ENCODE data around the gene KDM3B. TPM values are rescaled to one million over a fixed set of nuclear protein-coding genes. Genes with fewer than 3 reads are reported as not detected.
"Not testable (repeated sequence)": the region's sequence is repeated elsewhere in the genome, so short reads cannot be mapped to it uniquely, and the experiment has no call there.

The KDM3B gene
- total RNA-seq, 2 donors from 2014 or later, result 29.7 to 42.3 TPM

- WGBS, 2 donors, result 62 to 68% methylated on average over 7 to 8 of the region's 8 CpGs
- no peak overlapping the region for H3K4me3 ChIP-seq
- no peak for ATAC-seq
Measured at GRCh38 chr5:138469540-138470321, 117.2 kb downstream of the KDM3B start.

GRCh38 chr5:138470322-138471051 is 118.0 kb downstream of the KDM3B start:
- no peak overlapping the region for H3K27ac ChIP-seq

More at GRCh38 chr5:138469540-138470321, 117.2 kb downstream of the KDM3B start:
- Histone ChIP-seq H3K27ac (no peak overlapping the region), H3K4me1 (peaks cover 18% of the 10 kb centered on the region), H3K27me3 (no peaks in the 10 kb centered on the region), H3K9me3 (no peaks in the 10 kb centered on the region), H3K36me3 (replicated peaks in 1 of 2; ENCODE audit: insufficient read depth in 1 of 2, low read depth in 2 of 2) (no peaks in the 10 kb centered on the region)
- peak in 2 of 4 donors; percentile 73 to 86 for DNase-seq
- TF ChIP-seq CTCF (IDR thresholded peaks at IDR 0.05) (no peak), POLR2A (IDR thresholded peaks at IDR 0.05) (peak in 2 of 3 donors; percentile 37 to 72)
- intact Hi-C loops (cut with DNase I), result no loop called here

GRCh38 chr5:138471052-138471361 is 118.5 kb downstream of the KDM3B start:
- WGBS, 2 donors, result 72 to 81% methylated on average over 2 of the region's 2 CpGs
- H3K36me3 ChIP-seq (replicated peaks in 1 of 2; ENCODE audit: insufficient read depth in 1 of 2, low read depth in 2 of 2), result no peaks in the 10 kb centered on the region
- DNase-seq (peak in 1 of 4 donors; percentile 53), ATAC-seq (no peak)
- H3K27ac ChIP-seq, result no peak overlapping the region
- H3K27me3 ChIP-seq, result no peaks in the 10 kb centered on the region
- peaks cover 13% of the 10 kb centered on the region for H3K4me1 ChIP-seq
- intact Hi-C loops (cut with DNase I), result no loop called here
- no peaks in the 10 kb centered on the region for H3K9me3 ChIP-seq
- no peak for TF ChIP-seq POLR2A (IDR thresholded peaks at IDR 0.05)
- TF ChIP-seq CTCF (IDR thresholded peaks at IDR 0.05), result no peak
- no peak overlapping the region for H3K4me3 ChIP-seq

More at GRCh38 chr5:138470322-138471051, 118.0 kb downstream of the KDM3B start:
- no peak overlapping the region for H3K4me3 ChIP-seq
- ATAC-seq, result no peak
- intact Hi-C loops (cut with DNase I), result no loop called here
- no peaks in the 10 kb centered on the region for H3K36me3 ChIP-seq (replicated peaks in 1 of 2; ENCODE audit: insufficient read depth in 1 of 2, low read depth in 2 of 2)
- H3K27me3 ChIP-seq, result no peaks in the 10 kb centered on the region
- TF ChIP-seq POLR2A (IDR thresholded peaks at IDR 0.05) (peak in 2 of 3 donors; percentile 49 to 76), CTCF (IDR thresholded peaks at IDR 0.05) (no peak)
- peak in 2 of 4 donors; percentile 41 to 77 for DNase-seq
- H3K4me1 ChIP-seq, result peaks cover 18% of the 10 kb centered on the region
- WGBS, 2 donors, result 73 to 75% methylated on average over 3 of the region's 3 CpGs
- no peaks in the 10 kb centered on the region for H3K9me3 ChIP-seq

- no peaks in the 10 kb centered on the region for H3K36me3 ChIP-seq (replicated peaks in 1 of 2; ENCODE audit: insufficient read depth in 1 of 2, low read depth in 2 of 2)
- 34 to 35% methylated on average over 6 of the region's 6 CpGs for WGBS, 2 donors
- no peak overlapping the region for H3K4me3 ChIP-seq
- no peaks in the 10 kb centered on the region for H3K9me3 ChIP-seq
- H3K4me1 ChIP-seq, result no peaks in the 10 kb centered on the region
- intact Hi-C loops (cut with DNase I), result no loop called here
- DNase-seq (peak in 2 of 4 donors; percentile 34 to 53), ATAC-seq (no peak)
- no peaks in the 10 kb centered on the region for H3K27me3 ChIP-seq
- TF ChIP-seq CTCF (IDR thresholded peaks at IDR 0.05), result no peak
- no peak for TF ChIP-seq POLR2A (IDR thresholded peaks at IDR 0.05)
- H3K27ac ChIP-seq, result no peak overlapping the region
Measured at GRCh38 chr5:138472353-138472752, 119.9 kb downstream of the KDM3B start.

- ATAC-seq; H3K36me3 ChIP-seq (replicated peaks in 1 of 2; ENCODE audit: insufficient read depth in 1 of 2, low read depth in 2 of 2); H3K27ac ChIP-seq; H3K27me3 ChIP-seq; H3K4me1 ChIP-seq; H3K4me3 ChIP-seq; intact Hi-C loops (cut with DNase I); DNase-seq; H3K9me3 ChIP-seq: not testable (repeated sequence)
- 85 to 94% methylated on average over 5 of the region's 5 CpGs for WGBS, 2 donors
Measured at GRCh38 chr5:138473151-138473550, 120.7 kb downstream of the KDM3B start.
